B cell (primary cell): ENCODE results near the gene BNC2. TPM values are rescaled to one million over a fixed set of nuclear protein-coding genes. Genes with fewer than 3 reads are reported as not detected.

ENCODE experiments used
- ATAC-seq: fragments of 200-7000 bp; cut with Tn5 transposase; one replicate; pipeline ENCODE4 v1.10.0; 2021; ENCODE audit warnings: low read depth, mild to moderate bottlenecking, moderate number of reproducible peaks, moderate library complexity
- CTCF ChIA-PET: fragments of 350-600 bp; sonication (Branson Sonifier 250); formaldehyde crosslinking; loops from one replicate; lab custom pipeline; 2021; ENCODE audit warnings: antibody characterized with exemption, inconsistent platforms; lab: Charles Lee
- POLR2A ChIA-PET: fragments of 350-600 bp; sonication (Branson Sonifier 250); formaldehyde crosslinking; loops from one replicate; lab custom pipeline; 2021; ENCODE audit warnings: antibody characterized with exemption; lab: Charles Lee
- DNase-seq: peaks from one replicate; pipeline ENCODE4 v3.0.0; 2013
- H2AFZ ChIP-seq: 2 replicates; pipeline ENCODE4 v1.6.1; 2012; ENCODE audit warnings: mild to moderate bottlenecking, low read depth, low read length; ENCODE audit not compliant: insufficient read depth, poor library complexity, severe bottlenecking
- H3K27ac ChIP-seq, 2 donors: 1 replicate in 1 of 2; 2 replicates in 1 of 2; pipeline ENCODE4 v1.5.1; 2012 to 2013; ENCODE audit warnings: low read length in 2 of 2, mild to moderate bottlenecking in 2 of 2, moderate library complexity in 1 of 2
- H3K27me3 ChIP-seq, 4 experiments: fragments of 200-600 bp in 1 of 4; sonication (generic) in 1 of 4; replicated peaks in 1 of 4; 1 replicate in 2 of 4; 2 replicates in 2 of 4; pipeline versions ENCODE4 v1.6.1 to v1.7.0; 2013 to 2016; ENCODE audit warnings: low read length in 3 of 4, mild to moderate bottlenecking in 2 of 4, mixed read lengths in 1 of 4, moderate library complexity in 1 of 4; ENCODE audit not compliant: insufficient read depth in 4 of 4, control insufficient read depth in 3 of 4; ENCODE audit errors: control extremely low read depth in 1 of 4
- H3K36me3 ChIP-seq, 2 experiments: replicated peaks in 1 of 2; 1 replicate in 1 of 2; 2 replicates in 1 of 2; pipeline versions ENCODE4 v1.6.1 to v1.7.1; 2013; ENCODE audit warnings: low read length in 1 of 2; ENCODE audit not compliant: insufficient read depth in 2 of 2, control insufficient read depth in 1 of 2; ENCODE audit errors: control extremely low read depth in 1 of 2, extremely low read depth in 1 of 2
- H3K4me1 ChIP-seq, 2 donors: fragments of 200-600 bp in 1 of 2; sonication (generic) in 1 of 2; 1 replicate in 1 of 2; 2 replicates in 1 of 2; pipeline versions ENCODE4 v1.5.1 to v1.6.1; 2013 to 2017; ENCODE audit warnings: low read length in 2 of 2; ENCODE audit not compliant: control insufficient read depth in 2 of 2, insufficient read depth in 2 of 2
- H3K4me2 ChIP-seq: replicated peaks from 2 replicates; pipeline ENCODE3; 2012; ENCODE audit warnings: mild to moderate bottlenecking, low read depth, low read length; ENCODE audit not compliant: poor library complexity, severe bottlenecking
- H3K4me3 ChIP-seq, 5 experiments: fragments of 200-600 bp in 1 of 5; sonication (generic) in 1 of 5; 1 replicate in 3 of 5; 2 replicates in 2 of 5; pipeline versions ENCODE4 v1.5.1 to v1.7.0; 2011 to 2016; ENCODE audit warnings: low read length in 4 of 5, mild to moderate bottlenecking in 4 of 5, low read depth in 2 of 5, control low read depth in 1 of 5, moderate library complexity in 1 of 5; ENCODE audit not compliant: insufficient read depth in 1 of 5; ENCODE audit errors: control extremely low read depth in 1 of 5, extremely low read depth in 1 of 5
- H3K79me2 ChIP-seq: fragments of 200-600 bp; sonication (generic); one replicate; pipeline ENCODE4 v1.6.0; 2016; ENCODE audit warnings: low read length; ENCODE audit not compliant: control insufficient read depth, insufficient read depth
- H3K9ac ChIP-seq: fragments of 200-600 bp; sonication (generic); 2 replicates; pipeline ENCODE4 v1.6.1; 2017; ENCODE audit warnings: mild to moderate bottlenecking, low read length, moderate library complexity
- H3K9me3 ChIP-seq, 3 donors: one replicate each; pipeline versions ENCODE4 v1.6.1 to v1.7.1; 2013; ENCODE audit warnings: low read length in 2 of 3; ENCODE audit not compliant: control insufficient read depth in 2 of 3, insufficient read depth in 1 of 3; ENCODE audit errors: control extremely low read depth in 1 of 3
- H4K20me1 ChIP-seq: 2 replicates; pipeline ENCODE4 v1.6.0; 2012; ENCODE audit warnings: mild to moderate bottlenecking, low read length; ENCODE audit not compliant: insufficient read depth, control insufficient read depth, poor library complexity, severe bottlenecking
- H3K27ac Mint-ChIP-seq: one replicate; pipeline ENCODE4 v1.8.0; 2021; ENCODE audit warnings: mixed read lengths
- H3K27me3 Mint-ChIP-seq: one replicate; pipeline ENCODE4 v1.8.0; 2021; ENCODE audit warnings: mixed read lengths
- H3K4me1 Mint-ChIP-seq: one replicate; pipeline ENCODE4 v1.8.0; 2021; ENCODE audit warnings: mixed read lengths
- H3K4me3 Mint-ChIP-seq: one replicate; pipeline ENCODE4 v1.8.0; 2021; ENCODE audit warnings: mixed read lengths
- H3K9me3 Mint-ChIP-seq: one replicate; pipeline ENCODE4 v1.8.0; 2022; ENCODE audit warnings: mixed read lengths; ENCODE audit not compliant: insufficient read depth
- CTCF ChIP-seq: fragments of 200-600 bp; IDR thresholded peaks from one replicate; pipeline ENCODE4 v1.8.0; 2022; ENCODE audit warnings: antibody characterized with exemption, mild to moderate bottlenecking
- EZH2 ChIP-seq: IDR thresholded peaks from 2 replicates; pipeline ENCODE4 v1.6.1; 2012; ENCODE audit warnings: borderline replicate concordance, low read depth, mild to moderate bottlenecking, moderate library complexity, low read length; ENCODE audit not compliant: insufficient read depth, poor library complexity, severe bottlenecking
- WGBS: methylation state at CpG from one replicate; pipeline ENCODE4 v1.1.5; 2013; ENCODE audit warnings: missing lambda C conversion rate; ENCODE audit not compliant: insufficient coverage; 5-methylcytosine and 5-hydroxymethylcytosine counted together
- intact Hi-C: fragments of 100-400 bp; cut with micrococcal nuclease; formaldehyde crosslinking; loops from one replicate; pipeline ENCODE4 v1.10.0; 2022
- polyA plus RNA-seq: library from polyadenylated mRNA; depleted of rRNA; stranded (reverse); fragments of >200 nt; gene quantifications from 2 replicates; pipeline ENCODE4 v1.2.3, GENCODE V29; 2012
- total RNA-seq, 2 donors: library from RNA; stranded (reverse); fragments of 120-200 nt in 1 of 2; gene quantifications; 1 replicate in 1 of 2; 2 replicates in 1 of 2; pipeline versions ENCODE4 v1.2.3 to v1.2.4, GENCODE V29; 2013 to 2022

The BNC2 gene
- total and polyA plus RNA-seq, 2 donors (not counting 1 experiment from before 2014, with no cell fraction given) = 0.01 TPM; not detected in 1

DNA sequence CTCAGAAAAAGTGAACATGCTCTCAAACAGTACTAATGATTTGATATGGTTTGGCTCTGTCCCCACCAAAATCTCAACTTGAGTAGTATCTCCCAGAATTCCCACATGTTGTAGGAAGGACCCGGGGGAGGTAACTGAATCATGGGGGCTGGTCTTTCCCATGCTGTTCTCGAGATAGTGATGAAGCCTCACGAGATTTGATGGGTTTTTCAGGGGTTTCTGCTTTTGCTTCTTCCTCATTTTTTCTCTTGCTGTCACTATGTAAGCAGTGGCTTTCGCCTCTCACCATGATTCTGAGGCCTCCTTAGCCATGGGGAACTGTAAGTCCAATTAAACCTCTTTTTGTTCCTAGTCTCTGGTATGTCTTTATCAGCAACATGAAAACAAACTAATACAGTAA lies 401.3 kb downstream of the BNC2 start:
- no peak overlapping the region for H3K9ac ChIP-seq
- peaks cover 0 to 9% (median 0%) of the 10 kb centered on the region in 3 donors for H3K9me3 ChIP-seq
- DNase-seq (no peak), ATAC-seq (no peak)
- H3K9me3 Mint-ChIP-seq = peaks cover 5% of the 10 kb centered on the region
- no peaks in the 10 kb centered on the region for H3K27me3 ChIP-seq
- no peaks in the 10 kb centered on the region for H3K27me3 Mint-ChIP-seq
- no peak overlapping the region for H3K4me3 Mint-ChIP-seq
- no peak overlapping the region for H3K4me3 ChIP-seq
- H3K4me2 ChIP-seq = no peak overlapping the region
- WGBS = 25% methylated on average over 2 of the region's 4 CpGs
- no peaks in the 10 kb centered on the region for H3K4me1 Mint-ChIP-seq
- intact Hi-C loops = no loop called here
- H3K27ac Mint-ChIP-seq = no peak overlapping the region
- no peak overlapping the region for H2AFZ ChIP-seq
- H4K20me1 ChIP-seq = no peaks in the 10 kb centered on the region
- no peaks in the 10 kb centered on the region for H3K36me3 ChIP-seq
- ChIA-PET POLR2A (no interaction called here), CTCF (no interaction called here)
- no peak for TF ChIP-seq EZH2
- TF ChIP-seq CTCF = no peak
- H3K27ac ChIP-seq = no peak overlapping the region
- no peaks in the 10 kb centered on the region for H3K4me1 ChIP-seq
- H3K79me2 ChIP-seq = no peaks in the 10 kb centered on the region

DNA sequence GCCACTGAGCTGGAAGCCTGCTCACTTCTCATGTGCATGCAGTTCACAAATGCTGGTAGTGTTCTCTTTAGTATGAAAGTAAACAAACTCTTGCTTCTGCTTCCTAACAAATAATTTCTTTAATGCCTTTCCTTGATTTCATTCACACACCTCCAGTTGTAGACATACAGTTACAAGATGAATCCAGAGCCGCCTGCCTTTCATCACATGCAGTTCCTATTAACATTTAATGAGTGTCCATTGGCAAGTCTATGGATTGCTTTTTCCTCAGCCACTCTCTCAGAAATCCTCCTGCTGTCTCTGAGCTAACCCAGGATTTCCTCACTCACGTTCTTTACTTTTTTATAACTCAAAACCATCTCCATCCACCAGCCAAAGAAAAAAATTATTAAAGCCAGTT lies 408.6 kb downstream of the BNC2 start:
- intact Hi-C loops = no loop called here
- ChIA-PET CTCF (no interaction called here), POLR2A (no interaction called here)
- Histone ChIP-seq H3K4me2 (no peak overlapping the region), H3K9me3 (no peaks in the 10 kb centered on the region), H3K36me3 (no peaks in the 10 kb centered on the region), H3K4me3 (no peak overlapping the region), H3K79me2 (no peaks in the 10 kb centered on the region), H3K27ac (no peak overlapping the region), H3K27me3 (no peaks in the 10 kb centered on the region), H3K9ac (no peak overlapping the region), H2AFZ (no peak overlapping the region), H3K4me1 (no peaks in the 10 kb centered on the region), H4K20me1 (no peaks in the 10 kb centered on the region)
- Mint-ChIP-seq H3K4me3 (no peak overlapping the region), H3K27me3 (no peaks in the 10 kb centered on the region), H3K9me3 (no peaks in the 10 kb centered on the region), H3K4me1 (no peaks in the 10 kb centered on the region), H3K27ac (no peak overlapping the region)
- no peak for TF ChIP-seq CTCF
- TF ChIP-seq EZH2 = no peak
- DNase-seq = no peak
- ATAC-seq = no peak
- WGBS = no CpG with 5 or more reads among the region's 2 CpGs
